K562 (cell line): ENCODE data around the gene PIP5KL1. TPM values are rescaled to one million over a fixed set of nuclear protein-coding genes. Genes with fewer than 3 reads are reported as not detected.
A peak's percentile ranks its signal among the peaks of the same experiment; 100 is the strongest.

Source experiments
- ATAC-seq: fragments of 200-7000 bp; cut with Tn5 transposase; 3 replicates; pipeline ENCODE4 v1.9.1; 2020; ENCODE audit warnings: moderate library complexity
- BruUV-seq: library from RNA; stranded (reverse); fragments of 400-500 nt; replicated peaks from 2 replicates; lab custom pipeline; 2021; lab: Mats Ljungman, UMichigan
- CTCF ChIA-PET: fragments of 300-600 bp; formaldehyde crosslinking; extraction: SDS; loops from one replicate; lab custom pipeline; 2021; ENCODE audit warnings: low intra/inter-chr PET ratio; lab: Yijun Ruan, JAX
- POLR2A ChIA-PET: fragments of 300-600, 350-650 bp; sonication (Branson Sonifier 250); formaldehyde crosslinking; extraction: SDS; loops from one replicate; lab custom pipeline; 2021; ENCODE audit warnings: antibody characterized with exemption, inconsistent platforms; lab: Yijun Ruan, JAX
- DNase-seq, 4 experiments: peaks; one replicate each; pipeline versions ENCODE4 v3.0.0 to v3.0.0-alpha.2; 2011 to 2018; ENCODE audit warnings: low spot score in 3 of 4, mixed read lengths in 3 of 4; ENCODE audit errors: extremely low read depth in 1 of 4
- FAIRE-seq: peaks from 2 replicates; lab custom pipeline; 2011; peaks lifted over from hg19 to GRCh38; lab: Jason Lieb, UNC
- H2AFZ ChIP-seq: 2 replicates; pipeline ENCODE4 v1.6.0; 2011; ENCODE audit warnings: low read depth, low read length, control low read depth, inconsistent platforms
- H3K27ac ChIP-seq: fragments of 200-600 bp; 3 replicates; pipeline ENCODE4 v1.8.0; 2011; ENCODE audit warnings: low read depth, mild to moderate bottlenecking, control low read depth, inconsistent platforms, low read length, moderate library complexity, mixed read lengths; ENCODE audit errors: extremely low read depth
- H3K27me3 ChIP-seq, 2 experiments: fragments of 300-600 bp in 1 of 2; 2 replicates in 1 of 2; 3 replicates in 1 of 2; pipeline versions ENCODE4 v1.6.0 to v1.8.0; 2011; ENCODE audit warnings: inconsistent platforms in 2 of 2, low read length in 2 of 2, mild to moderate bottlenecking in 1 of 2, mixed read lengths in 1 of 2, moderate library complexity in 1 of 2; ENCODE audit not compliant: control insufficient read depth in 2 of 2, insufficient read depth in 2 of 2
- H3K36me3 ChIP-seq: fragments of 300-600 bp; 3 replicates; pipeline ENCODE4 v1.8.0; 2011; ENCODE audit warnings: mild to moderate bottlenecking, low read length, inconsistent platforms; ENCODE audit not compliant: control insufficient read depth, insufficient read depth
- H3K4me1 ChIP-seq, 2 experiments: fragments of 200-600 bp in 1 of 2; replicated peaks in 1 of 2; 2 replicates in 1 of 2; 3 replicates in 1 of 2; pipeline versions ENCODE4 v1.5.1 to v1.8.0; 2011; ENCODE audit warnings: inconsistent platforms in 2 of 2, low read length in 2 of 2, mild to moderate bottlenecking in 1 of 2, mixed read lengths in 1 of 2, moderate library complexity in 1 of 2; ENCODE audit not compliant: control insufficient read depth in 2 of 2, insufficient read depth in 2 of 2
- H3K4me2 ChIP-seq: 2 replicates; pipeline ENCODE4 v1.6.1; 2011; ENCODE audit warnings: low read length, control low read depth, inconsistent platforms, mixed read lengths; ENCODE audit not compliant: insufficient read depth
- H3K4me3 ChIP-seq: fragments of 200-600 bp; sonication (generic), shearing (Covaris generic); 2 replicates; pipeline ENCODE4 v1.5.1; 2016; ENCODE audit warnings: control low read depth, inconsistent platforms
- H3K79me2 ChIP-seq: fragments of 200-600 bp; 3 replicates; pipeline ENCODE4 v1.8.0; 2011; ENCODE audit warnings: low read length, inconsistent platforms; ENCODE audit not compliant: control insufficient read depth, insufficient read depth
- H3K9ac ChIP-seq, 2 experiments: 2 replicates each; pipeline versions ENCODE4 v1.6.0 to v1.6.1; 2011; ENCODE audit warnings: low read depth in 2 of 2, low read length in 2 of 2, control low read depth in 1 of 2, inconsistent platforms in 1 of 2, mild to moderate bottlenecking in 1 of 2, mixed read lengths in 1 of 2; ENCODE audit not compliant: insufficient read depth in 1 of 2
- H3K9me1 ChIP-seq: one replicate; pipeline ENCODE4 v1.6.0; 2011; ENCODE audit warnings: inconsistent platforms, mild to moderate bottlenecking, low read length, moderate library complexity; ENCODE audit not compliant: control insufficient read depth, insufficient read depth
- H3K9me3 ChIP-seq: replicated peaks from 2 replicates; pipeline ENCODE4 v1.5.1; 2011; ENCODE audit warnings: low read depth, low read length, inconsistent platforms; ENCODE audit not compliant: control insufficient read depth, insufficient read depth
- H4K20me1 ChIP-seq: replicated peaks from 2 replicates; pipeline ENCODE4 v1.6.1; 2011; ENCODE audit warnings: low read length, inconsistent platforms, mixed read lengths; ENCODE audit not compliant: control insufficient read depth, insufficient read depth
- ATF7 ChIP-seq: fragments of 450-650 bp; IDR thresholded peaks from 2 replicates; pipeline ENCODE4 v1.7.1; 2014; ENCODE audit warnings: mild to moderate bottlenecking, moderate library complexity
- BCL6 ChIP-seq: fragments of 250-450 bp; sonication (Bioruptor Pico); IDR thresholded peaks from 2 replicates; pipeline ENCODE4 v1.4.0; 2020
- ELF4 ChIP-seq: fragments of 450-650 bp; formaldehyde crosslinking; IDR thresholded peaks from 2 replicates; pipeline ENCODE4 v1.4.0; 2022; ENCODE audit warnings: missing genetic modification characterization
- ERF ChIP-seq: fragments of 450-650 bp; formaldehyde crosslinking; IDR thresholded peaks from 2 replicates; pipeline ENCODE4 v1.4.0; 2020; ENCODE audit warnings: mild to moderate bottlenecking, mixed read lengths
- EZH2 ChIP-seq: IDR thresholded peaks from 2 replicates; pipeline ENCODE4 v1.6.1; 2012; ENCODE audit warnings: low read depth, mild to moderate bottlenecking, inconsistent platforms, low read length, borderline replicate concordance
- MAFF ChIP-seq: IDR thresholded peaks from 2 replicates; pipeline ENCODE4 v1.6.1; 2012; ENCODE audit warnings: low read length, improper control_type of control experiment
- MAFG ChIP-seq: fragments of 450-650 bp; conservative IDR thresholded peaks from 2 replicates; pipeline ENCODE4 v1.6.1; 2016; ENCODE audit warnings: missing genetic modification characterization, missing compliant biosample characterization
- NCOR1 ChIP-seq: fragments of 450-650 bp; IDR thresholded peaks from 2 replicates; pipeline ENCODE4 v1.6.1; 2016; ENCODE audit warnings: mild to moderate bottlenecking, moderate library complexity
- NFRKB ChIP-seq: fragments of 450-650 bp; IDR thresholded peaks from 2 replicates; pipeline ENCODE4 v1.6.1; 2016; ENCODE audit warnings: low read depth
- NFYB ChIP-seq: IDR thresholded peaks from 2 replicates; pipeline ENCODE4 v1.6.1; 2011; ENCODE audit warnings: mild to moderate bottlenecking, moderate library complexity; ENCODE audit not compliant: insufficient read length; ENCODE audit errors: extremely low read depth
- PHB2 ChIP-seq: fragments of 450-650 bp; IDR thresholded peaks from 2 replicates; pipeline ENCODE4 v1.6.1; 2017; ENCODE audit warnings: low read depth
- PKNOX1 ChIP-seq: fragments of 450-650 bp; IDR thresholded peaks from 2 replicates; pipeline ENCODE4 v1.6.1; 2016
- SNAPC5 ChIP-seq: fragments of 250-450 bp; sonication (Bioruptor Pico); IDR thresholded peaks from 2 replicates; pipeline ENCODE4 v1.8.0; 2021; ENCODE audit warnings: moderate library complexity, mild to moderate bottlenecking, inconsistent platforms
- SP2 ChIP-seq: IDR thresholded peaks from 2 replicates; pipeline ENCODE4 v1.6.1; 2011; ENCODE audit warnings: mild to moderate bottlenecking, low read depth, low read length, moderate library complexity; ENCODE audit not compliant: poor library complexity, severe bottlenecking; ENCODE audit errors: extremely low read depth
- TAF15 ChIP-seq: fragments of 200-400 bp; formaldehyde crosslinking; IDR thresholded peaks from 2 replicates; pipeline ENCODE4 v1.6.1; 2017; ENCODE audit warnings: mild to moderate bottlenecking, low read depth, low read length, moderate library complexity
- ZNF146 ChIP-seq: IDR thresholded peaks from one replicate; pipeline ENCODE4 v1.6.1; 2018; ENCODE audit warnings: missing compliant biosample characterization; ENCODE audit not compliant: unreplicated experiment
- ZNF24 ChIP-seq: fragments of 450-650 bp; IDR thresholded peaks from 2 replicates; pipeline ENCODE4 v1.6.1; 2016
- ZNF436 ChIP-seq: fragments of 250-450, 450-650 bp; sonication (Bioruptor Pico); formaldehyde crosslinking; IDR thresholded peaks from 2 replicates; pipeline ENCODE4 v1.7.0; 2020; ENCODE audit warnings: mild to moderate bottlenecking
- ZNF518B ChIP-seq: fragments of 250-450 bp; sonication (Bioruptor Pico); IDR thresholded peaks from 2 replicates; pipeline ENCODE4 v1.5.0; 2021; ENCODE audit warnings: mild to moderate bottlenecking, moderate library complexity
- ZNF778 ChIP-seq: fragments of 450-650 bp; formaldehyde crosslinking; IDR thresholded peaks from 2 replicates; pipeline ENCODE4 v1.4.0; 2020; ENCODE audit warnings: mild to moderate bottlenecking, moderate library complexity
- WGBS: fragments of 100-300 bp; shearing (Covaris generic); methylation state at CpG from one replicate; pipeline ENCODE4 v1.1.6; 2016; ENCODE audit warnings: low coverage, mixed read lengths; ENCODE audit not compliant: insufficient coverage; ENCODE audit errors: missing lambda C conversion rate; 5-methylcytosine and 5-hydroxymethylcytosine counted together
- in situ Hi-C: fragments of 300-500 bp; cut with MboI; formaldehyde crosslinking; loops from 4 replicates; pipeline ENCODE4 v1.15.0; 2018; ENCODE audit warnings: inconsistent platforms, mixed read lengths
- intact Hi-C: fragments of 100-400 bp; cut with micrococcal nuclease; formaldehyde crosslinking; loops from 2 replicates; pipeline ENCODE4 v1.14.2; 2022
- polyA plus RNA-seq, 8 experiments: library from polyadenylated mRNA; depleted of rRNA in 4 of 8; stranded (reverse) in 5 of 8; unstranded in 3 of 8; fragments of >200 nt; fragmentation: Nextera tagmentation in 2 of 8; fragmentation: Illumina TruSeq in 1 of 8; extraction: Ambion mirVana in 2 of 8; extraction: Trizol in 1 of 8; gene quantifications; 2 replicates each; pipeline versions ENCODE4 v1.2.1 to v1.2.3, GENCODE V29; 2011 to 2014; ENCODE audit warnings: inconsistent platforms in 1 of 8, missing spikeins in 1 of 8
- total RNA-seq, 7 experiments: library from RNA; depleted of rRNA in 6 of 7; stranded (reverse); fragments of >200 nt in 6 of 7; fragmentation: Illumina TruSeq in 2 of 7; extraction: Trizol in 2 of 7; gene quantifications; 2 replicates each; pipeline versions ENCODE4 v1.2.1 to v1.2.3, GENCODE V29; 2011 to 2021; ENCODE audit warnings: low replicate concordance in 1 of 7

PIP5KL1 gene
- total and polyA plus RNA-seq, 9 of the 15 experiments (the other 6 are each of a cell fraction or from before 2014, with no cell fraction given) = 0.18 to 4.8 (median 1.2) TPM

- no TSS peak for BruUV-seq
- H3K9ac ChIP-seq = peak overlapping the region in 1 of 2 experiments; percentile 10; a peak in 2 of 4 replicates
- no peak for DNase-seq
- H3K36me3 ChIP-seq = 0 out of 3 replicates have a peak, but pooled peaks cover 2% of the 10 kb centered on the region
- no peak overlapping the region for H3K27ac ChIP-seq
- intact Hi-C loops (no loop called here), in situ Hi-C loops (no loop called here)
- H3K9me3 ChIP-seq = no peaks in the 10 kb centered on the region
- CTCF ChIA-PET = no interaction called here
- WGBS = 57% methylated on average over 16 of the region's 16 CpGs
- POLR2A ChIA-PET = interaction anchor here (0.8 to 2.1 kb wide), 4 partner anchors 9 to 31 kb away, joined by 4 to 11 read pairs (median 6); partner anchors contain the start of gene EEIG1
- peaks cover 79% of the 10 kb centered on the region for H3K79me2 ChIP-seq
- H4K20me1 ChIP-seq = peaks cover 31% of the 10 kb centered on the region
- no peaks in the 10 kb centered on the region for H3K9me1 ChIP-seq
- no peak for FAIRE-seq
- ATAC-seq = no peak
- H3K4me1 ChIP-seq = peaks cover 38 to 88% of the 10 kb centered on the region in 2 experiments
- no peak overlapping the region for H3K4me3 ChIP-seq
- H3K27me3 ChIP-seq = no peaks in the 10 kb centered on the region
- no peak overlapping the region for H3K4me2 ChIP-seq
- no peak overlapping the region for H2AFZ ChIP-seq
- TF ChIP-seq ZNF436 = no peak
- TF ChIP-seq NFYB = no peak
- TF ChIP-seq ZNF24 = no peak
- no peak for TF ChIP-seq ELF4
- peak; percentile 80 for TF ChIP-seq PKNOX1
- no peak for TF ChIP-seq SP2
- no peak for TF ChIP-seq ERF (CRISPR knock-in tag)
- TF ChIP-seq NCOR1 = no peak
- TF ChIP-seq ATF7 = no peak
- no peak for TF ChIP-seq ZNF778 (CRISPR knock-in tag)
- no peak for TF ChIP-seq SNAPC5
- no peak for TF ChIP-seq PHB2
- TF ChIP-seq ZNF518B (CRISPR knock-in tag) = no peak
- no peak for TF ChIP-seq NFRKB
- no peak for TF ChIP-seq MAFG (tag)
- TF ChIP-seq TAF15 = no peak
- no peak for TF ChIP-seq BCL6 (CRISPR knock-in tag)
- no peak for TF ChIP-seq ZNF146 (CRISPR knock-in tag)
- TF ChIP-seq EZH2 = no peak
- no peak for TF ChIP-seq MAFF
Measured at GRCh38 chr9:127970401-127971313, 40.1 kb upstream of the PIP5KL1 start.
